Sciatic nerve (tissue), 2 donors: ENCODE data around the gene XRCC5. TPM values are rescaled to one million over a fixed set of nuclear protein-coding genes. Genes with fewer than 3 reads are reported as not detected.
"Not testable (repeated sequence)": the region's sequence is repeated elsewhere in the genome, so short reads cannot be mapped to it uniquely, and the experiment has no call there.

Source experiments
- ATAC-seq: fragments of 200-7000 bp; cut with Tn5 transposase; one replicate; pipeline ENCODE4 v1.9.1; 2020; ENCODE audit warnings: mild to moderate bottlenecking, moderate library complexity
- DNase-seq: peaks from one replicate; pipeline ENCODE4 v3.0.0-alpha.2; 2020; ENCODE audit warnings: low spot score
- intact Hi-C: fragments of 100-400 bp; cut with DNase I; formaldehyde crosslinking; loops from one replicate; pipeline ENCODE4 v1.14.2; 2022
- total RNA-seq: library from RNA; stranded (reverse); fragmentation: NEBNext Ultra II Directional; extraction: Animal tissue kit (Norgen Biotek cat#: 25700); gene quantifications from one replicate; pipeline ENCODE4 v1.2.1, GENCODE V29; 2021
- donor health status: DM: no; HTN: no; CAD: no.
- donor health status: DM: no; HTN: no; CAD: no.

Gene XRCC5
- total RNA-seq, 1 donor from 2014 or later = 173 TPM

- no peak for ATAC-seq
- DNase-seq = no peak
- intact Hi-C loops = no loop called here
Observed at GRCh38 chr2:216181351-216181750, 72.2 kb downstream of the XRCC5 start.

- intact Hi-C loops = no loop called here
- no peak for DNase-seq
- no peak for ATAC-seq
Observed at GRCh38 chr2:216181953-216182461, 72.9 kb downstream of the XRCC5 start.

- peak; percentile 29 for ATAC-seq
- no peak for DNase-seq
- intact Hi-C loops = no loop called here
Observed at GRCh38 chr2:216183462-216183861, 74.3 kb downstream of the XRCC5 start.

GRCh38 chr2:216188559-216188850 lies 79.4 kb downstream of the XRCC5 start:
- peak; percentile 75 for ATAC-seq
- intact Hi-C loops = no loop called here
- no peak for DNase-seq

- ATAC-seq (peak; percentile 76), DNase-seq (no peak)
- intact Hi-C loops = no loop called here
Observed at GRCh38 chr2:216188956-216189355, 79.8 kb downstream of the XRCC5 start.

GRCh38 chr2:216189410-216189809 lies 80.3 kb downstream of the XRCC5 start:
- ATAC-seq (no peak), DNase-seq (no peak)
- intact Hi-C loops = no loop called here

- intact Hi-C loops = no loop called here
- DNase-seq (no peak), ATAC-seq (no peak)
Observed at GRCh38 chr2:216192181-216192580, 83.0 kb downstream of the XRCC5 start.

GRCh38 chr2:216192931-216193330 lies 83.8 kb downstream of the XRCC5 start:
- DNase-seq (no peak), ATAC-seq (no peak)
- intact Hi-C loops = no loop called here

- intact Hi-C loops = no loop called here
- ATAC-seq = no peak
- DNase-seq = no peak
Observed at GRCh38 chr2:216194013-216194412, 84.9 kb downstream of the XRCC5 start.

GRCh38 chr2:216194561-216194960 lies 85.4 kb downstream of the XRCC5 start:
- no peak for DNase-seq
- intact Hi-C loops = no loop called here

GRCh38 chr2:216195565-216196029 lies 86.4 kb downstream of the XRCC5 start:
- ATAC-seq (no peak), DNase-seq (no peak)
- intact Hi-C loops = no loop called here

More at GRCh38 chr2:216194561-216194960, 85.4 kb downstream of the XRCC5 start:
- no peak for ATAC-seq

- ATAC-seq = no peak
- intact Hi-C loops = loop anchor here (5.0 kb wide), 1 partner anchor 249 kb away; no protein-coding TSS in a partner anchor
- no peak for DNase-seq
Observed at GRCh38 chr2:216201692-216202306, 92.7 kb downstream of the XRCC5 start.

- intact Hi-C loops = loop anchor here (5.0 kb wide), 1 partner anchor 250 kb away; no protein-coding TSS in a partner anchor
- no peak for DNase-seq
- ATAC-seq = no peak
Observed at GRCh38 chr2:216202626-216203250, 93.6 kb downstream of the XRCC5 start.

GRCh38 chr2:216205486-216205885 lies 96.3 kb downstream of the XRCC5 start:
- ATAC-seq = no peak
- intact Hi-C loops = no loop called here
- DNase-seq = no peak

- ATAC-seq = no peak
- no peak for DNase-seq
- intact Hi-C loops = no loop called here
Observed at GRCh38 chr2:216206041-216206703, 97.0 kb downstream of the XRCC5 start.

- DNase-seq (no peak), ATAC-seq (no peak)
- intact Hi-C loops = no loop called here
Observed at GRCh38 chr2:216206821-216207220, 97.7 kb downstream of the XRCC5 start.

- ATAC-seq, intact Hi-C loops, DNase-seq: not testable (repeated sequence)
Observed at GRCh38 chr2:216208661-216209060, 99.5 kb downstream of the XRCC5 start.

GRCh38 chr2:216210701-216211540 lies 101.8 kb downstream of the XRCC5 start:
- DNase-seq = no peak
- intact Hi-C loops = no loop called here
- peak; percentile 50 for ATAC-seq

GRCh38 chr2:216211614-216212145 lies 102.5 kb downstream of the XRCC5 start:
- intact Hi-C loops = no loop called here
- no peak for ATAC-seq
- DNase-seq = no peak
